ENCODE data around the gene DCLRE1C. TPM values are rescaled to one million over a fixed set of nuclear protein-coding genes. Genes with fewer than 3 reads are reported as not detected.

Gene DCLRE1C
- total RNA-seq, 4 donors from 2014 or later, result 7.1 to 17.5 (median 13.0) TPM

GRCh38 chr10:14959221-14960057 is 5.5 kb upstream of the DCLRE1C start, which contains the start of gene MEIG1:
MEIG1 (plus strand) TSS chr10:14959388; CDS start chr10:14966469, 7,081 bp downstream.
- H3K9me3 ChIP-seq, result no peaks in the 10 kb centered on the region
- H3K27me3 ChIP-seq, result no peaks in the 10 kb centered on the region
- H3K4me3 ChIP-seq, result peak within 1 kb of the TSS; percentile 83
- DNase-seq (ENCODE audit: low spot score in 2 of 2), result peak; percentile 95 to 96
- peak within 1 kb of the TSS; percentile 97 for H3K27ac ChIP-seq
- WGBS, result 0% methylated on average over 25 of the region's 60 CpGs
- no peak for TF ChIP-seq POLR2A (IDR thresholded peaks at IDR 0.05)
- peak in 1 of 3 donors; percentile 37 for TF ChIP-seq POLR2AphosphoS5 (IDR thresholded peaks at IDR 0.05)
- no peak for TF ChIP-seq EP300 (IDR thresholded peaks at IDR 0.05)
- no peak for TF ChIP-seq CTCF (IDR thresholded peaks at IDR 0.05)
- no peaks in the 10 kb centered on the region for H3K36me3 ChIP-seq
- H3K4me1 ChIP-seq, result peaks cover 13% of the 10 kb centered on the region

DNA sequence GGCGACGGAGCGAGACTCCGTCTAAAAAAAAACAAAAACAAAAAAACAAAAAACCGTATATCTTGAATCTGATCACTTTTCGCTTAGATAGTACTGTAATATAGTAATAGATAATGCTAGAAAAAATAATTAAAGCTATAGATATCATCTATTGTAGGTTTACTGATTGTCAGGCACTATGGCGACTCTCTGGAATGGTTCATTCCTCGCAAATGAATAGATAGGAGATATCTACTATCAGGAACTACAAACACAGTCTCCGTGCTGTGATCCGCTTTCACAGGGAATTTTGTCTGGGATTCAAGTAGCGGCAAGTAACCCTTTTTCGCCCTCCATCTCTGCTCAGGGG is 5.0 kb upstream of the DCLRE1C start:
- no peak for DNase-seq (ENCODE audit: low spot score in 2 of 2)
- TF ChIP-seq EP300 (IDR thresholded peaks at IDR 0.05) (no peak), POLR2A (IDR thresholded peaks at IDR 0.05) (no peak), CTCF (IDR thresholded peaks at IDR 0.05) (no peak), POLR2AphosphoS5 (IDR thresholded peaks at IDR 0.05) (no peak)
- Histone ChIP-seq H3K27ac (peak overlapping the region; percentile 97), H3K9me3 (no peaks in the 10 kb centered on the region), H3K36me3 (no peaks in the 10 kb centered on the region), H3K4me3 (peak overlapping the region; percentile 83), H3K27me3 (no peaks in the 10 kb centered on the region), H3K4me1 (peaks cover 14% of the 10 kb centered on the region)
- 47% methylated on average over 11 of the region's 12 CpGs for WGBS

DNA sequence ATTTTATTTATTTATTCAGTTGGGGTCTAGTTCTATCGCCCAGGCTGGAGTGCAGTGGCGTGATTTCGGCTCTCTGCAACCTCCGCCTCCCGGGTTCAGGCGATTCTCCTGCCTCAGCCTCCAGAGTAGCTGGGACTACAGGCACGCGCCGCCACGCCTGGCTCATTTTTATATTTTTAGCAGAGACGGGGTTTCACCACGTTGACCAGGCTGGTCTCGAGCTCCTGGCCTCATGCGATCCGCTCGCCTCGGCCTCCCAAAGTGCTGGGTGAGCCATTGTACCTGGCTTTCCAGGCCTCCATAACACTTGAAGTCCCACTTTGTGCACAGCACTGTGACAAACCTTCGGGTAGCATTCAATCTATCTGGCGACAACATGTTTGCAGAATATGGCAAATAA is 1.0 kb upstream of the DCLRE1C start:
- Histone ChIP-seq H3K36me3 (no peaks in the 10 kb centered on the region), H3K4me3 (peak overlapping the region; percentile 76), H3K9me3 (no peaks in the 10 kb centered on the region), H3K27me3 (no peaks in the 10 kb centered on the region), H3K4me1 (peaks cover 30% of the 10 kb centered on the region), H3K27ac (no peak overlapping the region)
- no peak for TF ChIP-seq POLR2A (IDR thresholded peaks at IDR 0.05)
- no peak for TF ChIP-seq POLR2AphosphoS5 (IDR thresholded peaks at IDR 0.05)
- no peak for TF ChIP-seq EP300 (IDR thresholded peaks at IDR 0.05)
- no peak for TF ChIP-seq CTCF (IDR thresholded peaks at IDR 0.05)
- whole genome bisulfite sequencing, result 94% methylated on average over 19 of the region's 19 CpGs
- DNase-seq (ENCODE audit: low spot score in 2 of 2), result no peak

GRCh38 chr10:14953424-14954000 is 384 bp downstream of the DCLRE1C start:
- peak overlapping the region; percentile 76 for H3K4me3 ChIP-seq
- H3K9me3 ChIP-seq, result no peaks in the 10 kb centered on the region
- TF ChIP-seq POLR2AphosphoS5 (IDR thresholded peaks at IDR 0.05), result no peak
- WGBS, result 2% methylated on average over 20 of the region's 32 CpGs
- peak overlapping the region; percentile 91 for H3K27ac ChIP-seq
- no peak for DNase-seq (ENCODE audit: low spot score in 2 of 2)
- H3K4me1 ChIP-seq, result peaks cover 27% of the 10 kb centered on the region
- no peaks in the 10 kb centered on the region for H3K27me3 ChIP-seq
- peaks cover 2% of the 10 kb centered on the region for H3K36me3 ChIP-seq

DNA sequence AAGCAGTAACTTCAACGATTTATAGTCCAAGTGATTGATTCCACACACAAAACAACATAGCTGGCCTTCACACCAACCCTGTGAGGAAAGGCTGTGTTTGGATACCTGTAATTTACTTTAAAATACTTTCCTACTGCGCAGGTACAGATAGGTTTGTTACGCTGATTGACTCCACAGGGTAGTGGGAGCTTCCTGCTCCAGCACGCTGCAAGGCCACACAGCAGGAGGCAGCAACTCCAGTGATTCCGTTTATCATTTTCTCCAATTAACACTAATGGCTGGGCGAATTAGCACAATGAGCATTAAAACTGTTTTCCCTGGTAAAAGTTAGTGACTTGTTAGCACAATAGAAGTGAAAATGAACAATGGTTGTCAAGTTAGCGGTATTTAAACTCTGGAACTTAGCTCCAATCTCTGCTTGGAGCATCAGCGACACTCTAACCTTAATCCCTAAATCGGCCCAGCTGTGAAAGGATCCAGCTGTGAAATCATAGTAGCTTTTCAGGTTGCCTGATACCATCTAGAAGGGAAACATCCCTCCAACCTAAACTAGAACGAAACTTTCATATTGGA is 959 bp downstream of the DCLRE1C start:
- DNase-seq (ENCODE audit: low spot score in 2 of 2), result no peak
- Histone ChIP-seq H3K4me1 (peaks cover 27% of the 10 kb centered on the region), H3K27me3 (no peaks in the 10 kb centered on the region), H3K36me3 (peaks cover 8% of the 10 kb centered on the region), H3K27ac (peak overlapping the region; percentile 91), H3K9me3 (no peaks in the 10 kb centered on the region), H3K4me3 (peak overlapping the region; percentile 76)
- 28% methylated on average over 10 of the region's 10 CpGs for WGBS
- TF ChIP-seq CTCF (IDR thresholded peaks at IDR 0.05) (no peak), POLR2A (IDR thresholded peaks at IDR 0.05) (no peak), POLR2AphosphoS5 (IDR thresholded peaks at IDR 0.05) (no peak), EP300 (IDR thresholded peaks at IDR 0.05) (no peak)

Data from suprapubic skin (tissue), 4 donors.